Iris pigment epithelial cell (primary cell): ENCODE measurements around the gene GFI1B.
"Not testable (repeated sequence)": the region's sequence is repeated elsewhere in the genome, so short reads cannot be mapped to it uniquely, and the experiment has no call there.

Experiments
- DNase-seq: peaks from one replicate; pipeline ENCODE4 v3.0.0-alpha.2; 2011; ENCODE audit warnings: low read depth

Gene GFI1B

GRCh38 chr9:132978451-132979131 is at the start of gene GFI1B:
TSS of gene GFI1B (plus strand) at chr9:132978694. CDS start at chr9:132986679, 7,985 bp downstream.
- DNase-seq = no peak

GRCh38 chr9:132931178-132931735 is 47.2 kb upstream of the GFI1B start:
- DNase-seq = peak; percentile 45

DNA sequence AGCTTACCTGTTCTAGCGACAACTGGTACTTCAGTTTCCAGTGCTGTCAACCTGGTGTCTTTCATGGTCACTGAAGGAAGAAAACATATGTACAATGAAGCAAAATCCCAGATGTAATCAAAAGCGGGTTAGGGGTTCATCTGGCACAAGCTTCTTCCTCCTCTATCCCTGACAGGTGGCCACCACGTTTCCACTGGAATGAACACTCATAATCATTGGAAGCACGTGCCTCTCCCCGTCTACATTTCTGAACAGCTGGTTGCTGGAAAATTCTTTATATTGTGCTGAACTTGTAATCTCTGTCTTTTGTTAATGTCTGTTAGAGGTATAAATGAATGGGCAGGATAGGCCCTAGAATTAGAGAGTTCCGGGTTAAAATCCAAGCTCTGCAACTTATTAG is 43.5 kb upstream of the GFI1B start:
- DNase-seq = no peak

DNA sequence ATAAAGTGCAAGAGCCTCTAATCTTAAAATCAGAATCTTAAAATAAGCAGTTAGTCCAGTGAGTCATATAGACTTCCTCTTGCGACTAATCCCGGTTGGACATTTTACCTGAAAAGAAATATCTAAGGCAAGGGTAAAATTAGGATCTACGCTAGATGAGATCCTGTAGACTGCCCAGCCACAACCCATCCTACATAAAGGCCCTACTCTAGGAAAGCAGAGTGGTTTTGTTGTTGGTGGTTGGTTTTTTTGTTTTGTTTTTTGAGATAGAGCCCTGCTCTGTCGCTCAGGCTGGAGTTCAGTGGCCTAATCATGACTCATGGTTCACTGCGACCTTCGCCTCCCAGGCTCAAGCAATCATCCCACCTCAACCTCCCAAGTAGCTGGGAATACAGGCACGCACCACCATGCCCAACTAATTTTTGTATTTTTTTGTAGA is 41.0 kb upstream of the GFI1B start:
- DNase-seq = peak; percentile 36

DNA sequence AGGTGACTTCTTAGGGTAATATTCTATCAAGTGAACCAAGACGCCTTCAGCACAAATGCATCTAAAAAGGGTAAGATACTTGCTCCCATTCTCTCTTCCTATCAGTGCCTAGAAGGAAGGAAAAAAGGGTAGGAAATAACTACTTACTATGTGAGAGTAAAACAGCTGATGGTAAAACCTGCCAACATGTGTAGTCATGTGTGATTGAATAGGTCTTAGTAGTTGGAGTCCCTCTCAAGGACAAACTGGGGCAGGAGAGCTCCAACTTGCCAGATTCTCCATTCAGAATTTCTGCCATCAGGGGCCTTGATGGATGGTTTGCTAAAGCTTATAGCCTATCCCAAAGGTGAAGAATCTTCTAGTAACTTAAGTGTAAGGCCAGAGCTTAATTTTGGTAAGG is 39.3 kb upstream of the GFI1B start:
- no peak for DNase-seq

- DNase-seq = peak; percentile 53
These were observed 35.8 kb upstream of the GFI1B start for GRCh38 chr9:132942541-132943182.

- DNase-seq = no peak
These were observed 34.7 kb upstream of the GFI1B start for GRCh38 chr9:132943651-132944293.

DNA sequence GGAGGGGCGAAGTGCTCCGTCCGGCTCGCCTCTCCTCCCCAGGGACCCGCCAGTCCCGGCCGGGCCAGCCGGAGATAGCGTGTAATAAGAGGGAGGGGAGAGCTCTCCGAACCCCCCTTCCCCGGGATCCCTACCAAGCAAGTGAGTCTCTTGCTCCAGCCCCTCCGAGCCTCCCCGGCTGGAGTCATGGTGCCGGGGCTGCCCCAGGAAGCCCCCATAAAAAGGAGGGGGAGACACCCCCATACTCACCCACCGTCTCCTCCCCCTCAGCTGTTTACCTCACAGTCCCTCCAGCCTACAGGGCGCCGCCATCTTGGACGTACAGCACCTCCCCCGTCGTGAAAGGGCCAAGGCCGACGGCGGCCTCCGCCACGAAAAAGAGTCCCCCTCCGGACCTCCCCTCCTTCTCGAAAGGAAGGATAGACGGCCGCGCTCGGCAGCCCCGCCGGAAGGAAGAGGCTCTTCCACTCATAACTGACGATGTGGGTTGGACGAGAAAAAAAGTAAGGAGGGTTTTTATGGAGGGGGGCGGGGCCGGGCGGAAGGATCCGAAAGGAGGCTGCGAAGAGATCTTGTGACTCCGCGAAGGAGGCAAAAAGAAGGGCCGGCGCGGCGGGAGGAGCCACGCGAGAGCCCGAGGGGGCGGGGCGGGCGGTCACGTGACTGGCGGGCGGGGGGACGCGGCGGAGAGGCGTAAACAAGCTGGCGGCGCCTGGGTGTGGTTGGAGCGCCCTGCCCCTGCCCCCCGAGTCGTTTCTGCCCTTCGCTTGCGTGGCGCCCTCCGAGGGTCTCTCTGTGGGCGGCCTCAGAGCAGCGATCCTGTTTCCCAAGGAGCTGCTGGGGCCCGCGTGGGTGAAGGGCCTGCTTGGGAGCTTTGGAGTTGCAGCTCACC is 34.0 kb upstream of the GFI1B start, which contains the start of gene TSC1:
Gene TSC1, minus strand, starts transcription at position 323 of the 892 bp plus-strand sequence. CDS start 15,744 bp downstream, outside the sequence.
- DNase-seq = peak; percentile 98

DNA sequence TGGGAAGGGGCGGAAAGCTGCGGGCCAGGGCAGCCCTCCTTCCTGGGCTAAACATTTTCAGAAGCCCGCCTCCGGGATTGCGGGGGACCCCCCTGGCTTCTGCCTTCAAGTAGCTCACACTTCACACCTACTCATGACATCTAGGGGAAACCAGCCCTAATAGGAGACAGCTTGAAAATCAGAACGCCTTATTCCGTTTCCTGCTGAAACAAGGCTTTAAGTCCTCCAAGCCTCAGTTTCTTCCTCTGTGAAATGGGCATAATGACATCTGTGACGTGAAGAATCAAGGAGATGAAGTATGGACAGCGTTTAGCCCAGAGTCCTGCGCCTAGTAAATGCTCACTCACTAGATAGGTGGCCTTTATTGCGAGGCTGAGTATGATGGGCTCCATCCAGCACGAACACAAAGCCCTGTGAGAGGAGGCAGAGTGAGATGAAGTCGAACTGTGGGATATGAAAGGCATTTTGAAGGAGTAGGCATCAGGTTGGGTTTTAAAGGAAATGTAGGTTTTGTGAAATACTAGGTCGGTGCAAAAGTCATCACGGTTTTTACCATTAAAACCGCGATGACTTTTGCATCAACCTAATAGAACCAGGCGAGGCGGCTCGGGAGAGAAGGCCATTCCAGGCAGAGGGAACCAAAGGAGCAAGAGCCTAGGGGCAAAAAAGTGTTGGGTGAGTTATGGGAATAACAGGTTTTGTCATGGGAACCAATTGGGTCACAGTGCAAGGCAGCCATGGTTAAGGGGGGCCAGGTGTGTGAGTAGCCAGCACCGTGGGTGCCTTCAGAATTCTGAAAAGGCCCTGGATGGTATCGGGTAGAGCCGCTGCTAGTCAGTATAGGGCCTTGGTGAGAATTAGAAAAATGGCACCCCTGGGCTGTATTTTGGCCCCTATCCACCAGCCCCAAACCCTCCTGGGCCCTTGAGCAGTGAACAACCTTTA is 33.0 kb upstream of the GFI1B start:
- DNase-seq = no peak

DNA sequence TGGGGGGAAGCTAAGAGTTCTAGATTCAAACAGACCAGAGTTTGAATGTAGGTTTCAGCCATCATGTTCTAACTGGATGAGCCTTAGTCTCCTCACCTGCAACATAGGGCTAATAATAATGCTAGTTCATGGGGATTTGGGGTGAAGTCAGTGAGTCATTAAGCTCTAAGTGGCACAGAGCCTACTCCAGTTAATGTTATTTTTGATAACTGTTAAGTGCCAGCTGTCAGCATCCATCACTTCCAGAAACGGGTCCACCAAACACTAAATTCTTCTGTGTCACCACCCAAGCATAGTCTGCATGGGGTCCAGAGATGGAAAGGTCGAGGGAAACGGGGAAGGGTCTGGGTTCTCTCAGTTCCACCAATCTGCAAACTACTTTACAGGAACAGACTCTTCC is 32.3 kb upstream of the GFI1B start:
- no peak for DNase-seq

DNA sequence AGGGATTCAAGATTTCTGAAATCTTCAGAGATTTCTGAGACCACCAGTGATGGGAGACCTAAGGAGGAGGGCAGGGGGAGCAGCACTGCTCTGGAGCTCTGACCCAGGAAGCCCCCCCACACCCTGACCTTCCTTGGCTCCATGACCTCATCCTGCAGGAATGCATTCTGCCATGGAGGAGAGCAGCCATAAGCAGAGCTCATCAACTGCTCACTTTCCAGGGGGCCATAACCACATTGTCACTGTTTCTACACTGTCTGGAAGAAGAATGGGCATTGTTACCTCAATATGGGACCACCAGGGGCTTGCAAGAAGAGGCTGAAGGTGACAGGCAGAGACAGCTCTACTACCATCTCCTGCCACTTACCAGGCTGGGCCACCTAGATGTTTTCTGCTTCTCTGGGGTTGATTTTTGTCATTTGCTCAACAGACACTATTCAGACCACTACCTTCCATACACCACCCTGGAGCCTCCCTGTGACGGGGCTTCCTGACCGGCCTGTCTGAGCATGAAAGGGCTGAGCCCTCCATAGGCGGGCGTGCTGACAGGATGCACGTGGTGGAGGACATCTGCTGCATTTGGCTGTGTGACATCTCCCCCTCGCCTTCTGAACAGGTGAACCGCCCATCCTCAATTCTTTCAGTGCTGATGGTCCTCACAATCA is 31.7 kb upstream of the GFI1B start:
- DNase-seq = peak; percentile 53

DNA sequence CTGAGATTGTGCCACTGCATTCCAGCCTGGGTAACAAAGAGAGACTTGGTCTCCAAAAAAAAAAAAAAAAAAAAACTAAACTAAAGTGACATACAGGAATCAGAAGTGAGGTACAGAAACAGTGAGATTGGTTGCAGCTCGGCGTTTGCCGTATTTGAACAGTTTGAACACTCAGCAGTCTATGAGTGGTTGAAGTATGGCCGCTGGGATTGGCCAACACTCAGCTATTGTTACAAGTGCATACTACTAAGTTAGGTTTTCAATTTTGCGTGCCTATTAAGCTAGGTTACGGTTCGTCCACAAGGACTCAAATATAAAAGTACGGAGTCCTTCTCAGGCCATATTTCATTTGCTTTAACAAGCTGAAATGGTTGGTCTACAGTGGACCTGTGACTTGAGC is 30.7 kb upstream of the GFI1B start:
- DNase-seq = no peak

GRCh38 chr9:132948482-132949050 is 29.9 kb upstream of the GFI1B start:
- DNase-seq = no peak

- DNase-seq = no peak
These were observed 28.8 kb upstream of the GFI1B start for GRCh38 chr9:132949709-132950108.

- no peak for DNase-seq
These were observed 23.4 kb upstream of the GFI1B start for GRCh38 chr9:132955123-132955522.

- no peak for DNase-seq
These were observed 22.7 kb upstream of the GFI1B start for GRCh38 chr9:132955768-132956167.

- DNase-seq = no peak
These were observed 20.7 kb upstream of the GFI1B start for GRCh38 chr9:132957805-132958204.

DNA sequence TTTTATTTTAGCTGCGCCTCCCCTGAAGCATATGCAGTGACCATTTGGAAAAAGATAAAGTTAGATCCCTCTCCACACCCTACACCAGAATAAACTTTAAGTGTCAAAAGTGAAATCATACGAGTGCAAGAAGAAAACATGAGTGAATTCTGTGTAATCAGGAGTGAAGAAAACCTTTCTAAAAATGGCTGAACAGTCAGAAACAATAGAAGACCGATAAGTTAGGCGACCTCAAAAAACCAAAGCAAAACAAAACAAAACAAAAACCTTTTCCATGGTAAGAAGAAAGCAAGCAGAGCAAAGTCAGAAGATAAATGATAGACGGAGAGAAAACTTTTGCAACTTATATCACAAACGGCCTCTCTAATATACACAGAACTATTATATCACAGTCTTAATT is 17.5 kb upstream of the GFI1B start:
- DNase-seq = no peak

DNA sequence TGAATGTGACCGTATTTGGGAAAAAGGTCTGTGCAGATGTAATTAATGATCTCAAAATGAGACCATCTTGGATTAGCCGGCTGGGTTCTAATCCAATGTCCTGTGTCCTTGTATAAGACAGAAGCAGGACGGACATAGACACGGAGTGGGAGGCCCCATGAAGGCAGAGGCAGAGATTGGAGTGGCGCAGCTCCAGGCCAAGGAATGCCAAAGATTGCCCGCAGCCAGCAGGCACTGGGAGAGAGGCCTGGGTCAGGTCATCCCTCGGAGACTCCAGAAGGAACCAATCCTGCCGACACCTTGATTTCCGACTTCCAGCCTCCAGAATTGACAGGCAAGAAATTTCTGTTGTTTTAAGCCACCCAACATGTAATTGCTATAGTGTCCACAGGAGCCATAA is 13.0 kb upstream of the GFI1B start:
- no peak for DNase-seq

DNA sequence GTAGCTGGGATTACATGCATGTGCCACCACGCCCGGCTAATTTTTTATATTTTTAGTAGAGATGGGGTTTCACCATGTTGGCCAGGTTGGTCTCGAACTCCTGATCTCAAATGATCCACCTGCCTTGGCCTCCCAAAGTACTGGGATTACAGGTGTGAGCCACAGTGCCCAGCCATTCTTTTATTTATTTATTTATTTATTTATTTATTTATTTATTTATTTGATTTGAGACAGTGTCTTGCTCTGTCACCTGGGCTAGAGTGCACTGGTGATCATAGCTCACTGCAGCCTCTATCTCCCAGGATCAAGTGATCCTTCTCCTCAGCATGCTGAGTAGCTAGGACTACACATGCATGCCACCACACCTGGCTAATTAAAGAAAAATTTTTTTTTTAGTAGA is 10.6 kb upstream of the GFI1B start:
- DNase-seq = not testable (repeated sequence)
